NB4 (cell line): ENCODE measurements around the gene HDDC2.

Source experiments
- CTCF ChIP-seq: IDR thresholded peaks from one replicate; pipeline ENCODE4 v1.5.1; 2012; ENCODE audit warnings: low read depth, low read length
- POLR2A ChIP-seq: IDR thresholded peaks from 2 replicates; pipeline ENCODE4 v1.6.1; 2011; ENCODE audit warnings: mild to moderate bottlenecking; ENCODE audit not compliant: insufficient read length; ENCODE audit errors: extremely low read depth

GRCh38 chr6:125231574-125232343, 70.0 kb downstream of the HDDC2 start:
- TF ChIP-seq POLR2A (no peak), CTCF (no peak)
